NB4 (cell line): Measurements from ENCODE around the gene NEK7.

Experiments
- CTCF ChIP-seq: IDR thresholded peaks from one replicate; pipeline ENCODE4 v1.5.1; 2012; ENCODE audit warnings: low read depth, low read length
- POLR2A ChIP-seq: IDR thresholded peaks from 2 replicates; pipeline ENCODE4 v1.6.1; 2011; ENCODE audit warnings: mild to moderate bottlenecking; ENCODE audit not compliant: insufficient read length; ENCODE audit errors: extremely low read depth

GRCh38 chr1:198153103-198153502 is 3.7 kb upstream of the NEK7 start:
- no peak for TF ChIP-seq CTCF
- TF ChIP-seq POLR2A: no peak
